HL-60 (cell line): ENCODE data around the gene TBCCD1.
"Not testable (repeated sequence)": the region's sequence is repeated elsewhere in the genome, so short reads cannot be mapped to it uniquely, and the experiment has no call there.

Experiments used
- DNase-seq, 2 experiments: peaks; one replicate each; pipeline ENCODE4 v3.0.0-alpha.2; 2010 to 2020; ENCODE audit warnings: low read depth in 1 of 2, low spot score in 1 of 2
- H3K27ac ChIP-seq: fragments of 250-450 bp; sonication (Bioruptor Pico); replicated peaks from 2 replicates; pipeline ENCODE4 v1.5.1; 2020; ENCODE audit warnings: mild to moderate bottlenecking, moderate library complexity
- H3K27me3 ChIP-seq: fragments of 250-450 bp; sonication (Bioruptor Pico); 2 replicates; pipeline ENCODE4 v1.5.1; 2021; ENCODE audit warnings: mild to moderate bottlenecking, moderate library complexity; ENCODE audit not compliant: insufficient read depth, poor library complexity, severe bottlenecking
- H3K4me3 ChIP-seq: replicated peaks from 2 replicates; pipeline ENCODE4 v1.5.1; 2011; ENCODE audit warnings: mild to moderate bottlenecking, control low read depth, low read length; ENCODE audit not compliant: insufficient read depth
- CTCF ChIP-seq: IDR thresholded peaks from one replicate; pipeline ENCODE4 v1.5.1; 2011; ENCODE audit warnings: low read length, control low read depth, inconsistent platforms; ENCODE audit not compliant: insufficient read depth
- GABPA ChIP-seq: IDR thresholded peaks from 2 replicates; pipeline ENCODE4 v1.6.1; 2012; ENCODE audit warnings: low read depth
- POLR2AphosphoS5 ChIP-seq: IDR thresholded peaks from 2 replicates; pipeline ENCODE4 v1.6.1; 2012; ENCODE audit warnings: low read depth
- REST ChIP-seq: IDR thresholded peaks from 2 replicates; pipeline ENCODE4 v1.6.1; 2012; ENCODE audit warnings: low read depth; ENCODE audit not compliant: insufficient replicate concordance
- SPI1 ChIP-seq: IDR thresholded peaks from 2 replicates; pipeline ENCODE4 v1.6.1; 2012; ENCODE audit warnings: low read depth, mild to moderate bottlenecking, borderline replicate concordance

The TBCCD1 gene

DNA sequence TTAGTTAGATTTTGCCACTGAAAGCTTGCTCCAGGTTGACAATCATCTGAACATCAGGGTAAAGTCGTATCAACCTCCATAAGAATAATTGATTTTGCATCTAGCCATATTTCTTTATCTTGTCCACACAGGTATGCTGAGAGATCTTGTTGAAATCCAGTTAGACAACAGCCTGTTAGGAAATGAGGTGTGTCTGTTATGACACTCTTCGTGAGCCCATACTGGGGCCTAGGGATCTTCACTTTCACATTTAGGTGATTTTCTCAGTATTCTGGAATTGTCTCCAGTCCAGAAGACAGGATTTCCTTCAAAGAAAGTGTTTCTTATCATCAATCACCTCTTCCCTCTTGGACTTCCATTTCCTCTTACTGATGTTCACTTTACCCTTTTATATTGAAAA, 21.5 kb upstream of the TBCCD1 start:
- Histone ChIP-seq H3K27me3 (no peaks in the 10 kb centered on the region), H3K4me3 (no peak overlapping the region), H3K27ac (no peak overlapping the region)
- TF ChIP-seq GABPA: no peak
- no peak for TF ChIP-seq CTCF
- no peak for TF ChIP-seq REST
- no peak for TF ChIP-seq POLR2AphosphoS5
- TF ChIP-seq SPI1: no peak
- DNase-seq: no peak

GRCh38 chr3:186587183-186587582, 20.0 kb upstream of the TBCCD1 start:
- TF ChIP-seq REST: no peak
- TF ChIP-seq POLR2AphosphoS5: no peak
- TF ChIP-seq SPI1: no peak
- no peak for TF ChIP-seq GABPA
- TF ChIP-seq CTCF: no peak
- no peaks in the 10 kb centered on the region for H3K27me3 ChIP-seq
- H3K4me3 ChIP-seq: no peak overlapping the region
- no peak for DNase-seq
- no peak overlapping the region for H3K27ac ChIP-seq

DNA sequence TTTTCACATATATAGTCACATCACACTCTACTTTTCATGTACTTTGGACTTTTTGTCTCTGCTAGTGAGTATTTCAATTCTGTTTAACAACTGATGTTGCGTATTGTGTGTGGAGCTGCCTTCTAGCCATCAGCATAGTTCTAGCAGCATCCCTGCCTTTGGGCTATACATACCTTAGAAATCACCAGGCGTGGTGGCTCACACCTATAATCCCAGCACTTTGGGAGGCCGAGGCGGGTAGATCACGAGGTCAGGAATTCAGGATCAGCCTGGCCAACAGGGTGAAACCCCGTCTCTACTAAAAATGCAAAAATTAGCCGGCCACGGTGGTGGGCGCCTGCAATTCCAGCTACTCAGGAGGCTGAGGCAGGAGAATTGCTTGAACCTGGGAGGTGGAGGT, 19.1 kb upstream of the TBCCD1 start:
- not testable (repeated sequence) for H3K27me3 ChIP-seq, H3K27ac ChIP-seq, H3K4me3 ChIP-seq, DNase-seq

DNA sequence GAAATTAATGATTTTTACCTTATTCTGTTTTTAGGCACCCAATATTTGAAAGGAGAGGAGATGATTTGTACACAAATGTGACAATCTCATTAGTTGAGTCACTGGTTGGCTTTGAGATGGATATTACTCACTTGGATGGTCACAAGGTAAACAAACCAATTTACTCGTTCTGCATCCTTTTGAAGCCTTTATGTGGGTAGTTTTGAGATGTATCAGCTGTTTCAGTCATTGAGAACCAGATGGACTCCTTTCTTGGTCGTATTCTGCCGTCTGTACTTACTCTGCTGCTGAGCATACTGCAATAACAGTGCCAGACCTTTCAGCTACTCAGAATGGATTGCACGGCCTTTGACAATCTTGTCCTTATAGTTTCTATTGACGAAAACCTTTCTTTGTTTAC, 16.7 kb upstream of the TBCCD1 start:
- TF ChIP-seq POLR2AphosphoS5: no peak
- no peak for TF ChIP-seq GABPA
- no peak for TF ChIP-seq CTCF
- no peaks in the 10 kb centered on the region for H3K27me3 ChIP-seq
- no peak overlapping the region for H3K4me3 ChIP-seq
- no peak overlapping the region for H3K27ac ChIP-seq
- no peak for DNase-seq
